Endothelial cell of umbilical vein (primary cell): ENCODE measurements around the gene SMPDL3B. TPM values are rescaled to one million over a fixed set of nuclear protein-coding genes. Genes with fewer than 3 reads are reported as not detected.

ENCODE experiments used
- BruUV-seq: library from RNA; stranded (reverse); fragments of 400-500 nt; replicated peaks from 2 replicates; lab custom pipeline; 2021; lab: Mats Ljungman, UMichigan
- CTCF ChIA-PET: fragments of 300-600, 350-600 bp; sonication (Branson Sonifier 250); formaldehyde crosslinking; loops from one replicate; lab custom pipeline; 2021; ENCODE audit warnings: antibody characterized with exemption, inconsistent platforms; lab: Charles Lee
- POLR2A ChIA-PET: fragments of 300-600, 350-600 bp; sonication (Branson Sonifier 250); formaldehyde crosslinking; loops from one replicate; lab custom pipeline; 2021; ENCODE audit warnings: antibody characterized with exemption, inconsistent platforms; lab: Charles Lee
- DNase-seq: peaks from one replicate; pipeline ENCODE4 v3.0.0-alpha.2; 2011; ENCODE audit warnings: low read depth, low spot score
- FAIRE-seq: peaks from 2 replicates; lab custom pipeline; 2011; peaks lifted over from hg19 to GRCh38; lab: Jason Lieb, UNC
- H2AFZ ChIP-seq: 2 replicates; pipeline ENCODE4 v1.6.0; 2012; ENCODE audit warnings: low read depth, low read length, control low read depth, inconsistent platforms
- H3K27ac ChIP-seq: 2 replicates; pipeline ENCODE4 v1.5.1; 2011; ENCODE audit warnings: low read depth, mild to moderate bottlenecking, control low read depth, low read length, moderate library complexity; ENCODE audit not compliant: insufficient read depth
- H3K27me3 ChIP-seq, 2 experiments: 2 replicates each; pipeline versions ENCODE4 v1.6.0 to v1.6.1; 2011; ENCODE audit warnings: low read length in 2 of 2, mixed read lengths in 1 of 2; ENCODE audit not compliant: control insufficient read depth in 2 of 2, insufficient read depth in 2 of 2
- H3K36me3 ChIP-seq, 2 experiments: 2 replicates in 1 of 2; 3 replicates in 1 of 2; pipeline ENCODE4 v1.5.1; 2011; ENCODE audit warnings: low read length in 2 of 2, mild to moderate bottlenecking in 1 of 2, moderate library complexity in 1 of 2; ENCODE audit not compliant: control insufficient read depth in 2 of 2, insufficient read depth in 2 of 2; ENCODE audit errors: extremely low read depth in 1 of 2
- H3K4me1 ChIP-seq: 3 replicates; pipeline ENCODE4 v1.5.1; 2011; ENCODE audit warnings: mild to moderate bottlenecking, low read length; ENCODE audit not compliant: control insufficient read depth, insufficient read depth; ENCODE audit errors: extremely low read depth
- H3K4me2 ChIP-seq: 2 replicates; pipeline ENCODE4 v1.6.1; 2011; ENCODE audit warnings: low read length, control low read depth, mixed read lengths; ENCODE audit not compliant: insufficient read depth
- H3K4me3 ChIP-seq, 3 experiments: fragments of 200-600 bp in 1 of 3; sonication (generic), shearing (Covaris generic) in 1 of 3; replicated peaks in 1 of 3; 2 replicates each; pipeline ENCODE4 v1.5.1; 2011 to 2016; ENCODE audit warnings: control low read depth in 3 of 3, low read length in 3 of 3, mild to moderate bottlenecking in 2 of 3, inconsistent platforms in 1 of 3, low read depth in 1 of 3, moderate library complexity in 1 of 3; ENCODE audit not compliant: insufficient read depth in 1 of 3
- H3K79me2 ChIP-seq: 2 replicates; pipeline ENCODE4 v1.6.0; 2012; ENCODE audit warnings: low read length, inconsistent platforms; ENCODE audit not compliant: control insufficient read depth, insufficient read depth
- H3K9ac ChIP-seq: replicated peaks from 2 replicates; pipeline ENCODE3; 2011; ENCODE audit warnings: low read length, control low read depth; ENCODE audit not compliant: insufficient read depth; ENCODE audit errors: extremely low read depth
- H3K9me1 ChIP-seq: replicated peaks from 3 replicates; pipeline ENCODE4 v1.6.0; 2011; ENCODE audit warnings: mild to moderate bottlenecking, low read length; ENCODE audit not compliant: control insufficient read depth, insufficient read depth; ENCODE audit errors: extremely low read depth
- H3K9me3 ChIP-seq: replicated peaks from 2 replicates; pipeline ENCODE4 v1.5.1; 2012; ENCODE audit warnings: low read length, inconsistent platforms; ENCODE audit not compliant: control insufficient read depth, insufficient read depth
- H4K20me1 ChIP-seq: replicated peaks from 2 replicates; pipeline ENCODE3; 2011; ENCODE audit warnings: mild to moderate bottlenecking, low read length; ENCODE audit not compliant: control insufficient read depth, insufficient read depth; ENCODE audit errors: extremely low read depth
- CTCF ChIP-seq, 2 donors: IDR thresholded peaks; 1 replicate in 1 of 2; 2 replicates in 1 of 2; pipeline ENCODE4 v1.5.1; 2011; ENCODE audit warnings: low read length in 2 of 2, mild to moderate bottlenecking in 2 of 2, moderate library complexity in 2 of 2, control low read depth in 1 of 2, inconsistent platforms in 1 of 2, low read depth in 1 of 2; ENCODE audit not compliant: insufficient read depth in 1 of 2; ENCODE audit errors: extremely low read depth in 1 of 2
- EZH2 ChIP-seq: IDR thresholded peaks from 2 replicates; pipeline ENCODE4 v1.6.1; 2012; ENCODE audit warnings: borderline replicate concordance, low read depth, mild to moderate bottlenecking, moderate library complexity, low read length, inconsistent platforms; ENCODE audit not compliant: severe bottlenecking
- FOS ChIP-seq: IDR thresholded peaks from 2 replicates; pipeline ENCODE4 v1.6.1; 2011; ENCODE audit warnings: mild to moderate bottlenecking, low read length, moderate library complexity, borderline replicate concordance; ENCODE audit not compliant: insufficient read depth
- GATA2 ChIP-seq: IDR thresholded peaks from 2 replicates; pipeline ENCODE4 v1.7.0; 2011; ENCODE audit warnings: low read depth, mild to moderate bottlenecking, moderate library complexity, mixed read lengths, low read length; ENCODE audit not compliant: insufficient read length, insufficient read depth
- JUN ChIP-seq: IDR thresholded peaks from 2 replicates; pipeline ENCODE4 v1.6.1; 2011; ENCODE audit warnings: borderline replicate concordance, low read depth; ENCODE audit not compliant: insufficient read length, insufficient read depth
- MAX ChIP-seq: IDR thresholded peaks from 2 replicates; pipeline ENCODE4 v1.6.1; 2011; ENCODE audit not compliant: insufficient read depth, insufficient read length
- MYC ChIP-seq: IDR thresholded peaks from one replicate; pipeline ENCODE4 v1.6.1; 2011; ENCODE audit warnings: mild to moderate bottlenecking, low read depth, low read length
- POLR2A ChIP-seq: IDR thresholded peaks from 2 replicates; pipeline ENCODE4 v1.6.1; 2012; ENCODE audit warnings: low read depth, mild to moderate bottlenecking, control low read depth, low read length
- POLR2AphosphoS5 ChIP-seq: IDR thresholded peaks from 2 replicates; pipeline ENCODE4 v1.6.1; 2012; ENCODE audit warnings: low read depth, mild to moderate bottlenecking, control low read depth, low read length, moderate library complexity; ENCODE audit not compliant: insufficient read depth
- dilution Hi-C: fragments of 300-500 bp; cut with MboI; formaldehyde crosslinking; loops from one replicate; pipeline ENCODE4 v1.15.0; 2019; ENCODE audit warnings: low sequenced_read_pairs; ENCODE audit not compliant: extremely low pct_ligation_motif_present
- intact Hi-C: fragments of 100-400 bp; cut with micrococcal nuclease; formaldehyde crosslinking; loops from one replicate; pipeline ENCODE4 v1.10.0; 2022
- polyA plus RNA-seq, 4 experiments: library from polyadenylated mRNA; depleted of rRNA in 3 of 4; stranded (reverse) in 3 of 4; unstranded in 1 of 4; fragments of >200 nt; gene quantifications; 2 replicates each; pipeline versions ENCODE4 v1.2.1 to v1.2.3, GENCODE V29; 2011 to 2012; ENCODE audit warnings: missing spikeins in 1 of 4
- total RNA-seq: library from RNA; stranded (reverse); gene quantifications from 2 replicates; pipeline ENCODE4 v1.2.3, GENCODE V29; 2021

SMPDL3B gene
- total and polyA plus RNA-seq, 2 donors (not counting 3 experiments of a cell fraction or from before 2014, with no cell fraction given): 1.3 TPM; not detected in 1

- FAIRE-seq (no peak), DNase-seq (no peak)
- no peaks in the 10 kb centered on the region for H3K4me1 ChIP-seq
- H3K79me2 ChIP-seq: no peaks in the 10 kb centered on the region
- H3K27me3 ChIP-seq: peaks cover 0 to 5% of the 10 kb centered on the region in 2 experiments
- no peak overlapping the region for H3K27ac ChIP-seq
- no peak overlapping the region for H3K4me2 ChIP-seq
- intact Hi-C loops (no loop called here), dilution Hi-C loops (no loop called here)
- H3K9me3 ChIP-seq: no peaks in the 10 kb centered on the region
- H3K36me3 ChIP-seq: no peaks in the 10 kb centered on the region
- H4K20me1 ChIP-seq: no peaks in the 10 kb centered on the region
- no peaks in the 10 kb centered on the region for H3K9me1 ChIP-seq
- ChIA-PET POLR2A (no interaction called here), CTCF (interaction anchor here (0.8 to 1.9 kb wide), 3 partner anchors 11 to 80 kb away, joined by 3 to 4 read pairs (median 3); no protein-coding TSS in a partner anchor)
- no peak for TF ChIP-seq POLR2A
- TF ChIP-seq GATA2: no peak
- no peak overlapping the region for H3K4me3 ChIP-seq
- no TSS peak for BruUV-seq
- no peak overlapping the region for H3K9ac ChIP-seq
- no peak overlapping the region for H2AFZ ChIP-seq
Measured at GRCh38 chr1:27937524-27937836, 2.7 kb downstream of the SMPDL3B start.

GRCh38 chr1:27938488-27938887, 3.7 kb downstream of the SMPDL3B start:
- FAIRE-seq (no peak), DNase-seq (no peak)
- no peaks in the 10 kb centered on the region for H4K20me1 ChIP-seq
- no peak overlapping the region for H3K4me2 ChIP-seq
- POLR2A ChIA-PET: no interaction called here
- dilution Hi-C loops (no loop called here), intact Hi-C loops (no loop called here)
- H3K9me3 ChIP-seq: no peaks in the 10 kb centered on the region
- TF ChIP-seq JUN: no peak
- TF ChIP-seq EZH2: no peak
- TF ChIP-seq POLR2A: no peak
- TF ChIP-seq FOS: no peak
- no peak for TF ChIP-seq POLR2AphosphoS5
- TF ChIP-seq MYC: no peak
- no peak for TF ChIP-seq CTCF (IDR thresholded peaks at IDR 0.05; ENCODE audit: extremely low read depth in 1 of 2, insufficient read depth in 1 of 2, low read depth in 1 of 2, low read length in 2 of 2)
- TF ChIP-seq GATA2: no peak
- no peak for TF ChIP-seq MAX
- no peak overlapping the region for H3K27ac ChIP-seq
- no TSS peak for BruUV-seq
- peaks cover 7% of the 10 kb centered on the region for H3K4me1 ChIP-seq
- no peaks in the 10 kb centered on the region for H3K79me2 ChIP-seq
- no peaks in the 10 kb centered on the region for H3K9me1 ChIP-seq
- no peak overlapping the region for H3K4me3 ChIP-seq
- CTCF ChIA-PET: interaction anchor here (0.8 to 2.9 kb wide), 3 partner anchors 14 to 42 kb away, joined by 4 to 26 read pairs (median 4); no protein-coding TSS in a partner anchor
- H3K9ac ChIP-seq: no peak overlapping the region
- H2AFZ ChIP-seq: no peak overlapping the region
- peaks cover 0 to 5% of the 10 kb centered on the region in 2 experiments for H3K27me3 ChIP-seq
- H3K36me3 ChIP-seq: no peaks in the 10 kb centered on the region
